DMS114 treated with DMSO at 0.1 percent for 48 hours (cell line): Measurements from ENCODE around the gene BANP.
"Not testable (repeated sequence)": the region's sequence is repeated elsewhere in the genome, so short reads cannot be mapped to it uniquely, and the experiment has no call there.

ENCODE experiments used
- DNase-seq: peaks from one replicate; lab custom pipeline; 2025; ENCODE audit not compliant: unreplicated experiment; lab: John Stamatoyannopoulos, UW

The BANP gene

GRCh38 chr16:88045361-88045760 is 94.1 kb downstream of the BANP start:
- DNase-seq = not testable (repeated sequence)

- no peak for DNase-seq
Observed at GRCh38 chr16:88045820-88046303, 94.6 kb downstream of the BANP start.

- DNase-seq = no peak
Observed at GRCh38 chr16:88047462-88047861, 96.2 kb downstream of the BANP start.

- no peak for DNase-seq
Observed at GRCh38 chr16:88048985-88049384, 97.8 kb downstream of the BANP start.

GRCh38 chr16:88049561-88050545 is 98.6 kb downstream of the BANP start:
- no peak for DNase-seq

GRCh38 chr16:88050952-88051660 is 99.9 kb downstream of the BANP start:
- DNase-seq = no peak

GRCh38 chr16:88052661-88053060 is 101.4 kb downstream of the BANP start:
- DNase-seq = no peak

- not testable (repeated sequence) for DNase-seq
Observed at GRCh38 chr16:88053479-88053878, 102.2 kb downstream of the BANP start.

- no peak for DNase-seq
Observed at GRCh38 chr16:88055356-88055755, 104.1 kb downstream of the BANP start.

- DNase-seq = no peak
Observed at GRCh38 chr16:88056212-88056611, 105.0 kb downstream of the BANP start.

GRCh38 chr16:88057656-88058055 is 106.4 kb downstream of the BANP start:
- no peak for DNase-seq

GRCh38 chr16:88058136-88058535 is 106.9 kb downstream of the BANP start:
- DNase-seq = no peak

GRCh38 chr16:88058817-88059216 is 107.6 kb downstream of the BANP start:
- no peak for DNase-seq

- DNase-seq = no peak
Observed at GRCh38 chr16:88059701-88060386, 108.6 kb downstream of the BANP start.

GRCh38 chr16:88060524-88061219 is 109.4 kb downstream of the BANP start:
- DNase-seq = no peak

- DNase-seq = no peak
Observed at GRCh38 chr16:88061346-88062110, 110.3 kb downstream of the BANP start.

GRCh38 chr16:88062341-88063210 is 111.3 kb downstream of the BANP start:
- no peak for DNase-seq

GRCh38 chr16:88063211-88063773 is 112.1 kb downstream of the BANP start:
- no peak for DNase-seq
